ENCODE measurements around the gene DDHD1. TPM values are rescaled to one million over a fixed set of nuclear protein-coding genes. Genes with fewer than 3 reads are reported as not detected.

The DDHD1 gene
- total RNA-seq (2022; extraction: Qiagen RNA extraction; ENCODE audit: low read depth), result 4.0 to 7.8 TPM (median 6.9 TPM) in 5 replicates

DNA sequence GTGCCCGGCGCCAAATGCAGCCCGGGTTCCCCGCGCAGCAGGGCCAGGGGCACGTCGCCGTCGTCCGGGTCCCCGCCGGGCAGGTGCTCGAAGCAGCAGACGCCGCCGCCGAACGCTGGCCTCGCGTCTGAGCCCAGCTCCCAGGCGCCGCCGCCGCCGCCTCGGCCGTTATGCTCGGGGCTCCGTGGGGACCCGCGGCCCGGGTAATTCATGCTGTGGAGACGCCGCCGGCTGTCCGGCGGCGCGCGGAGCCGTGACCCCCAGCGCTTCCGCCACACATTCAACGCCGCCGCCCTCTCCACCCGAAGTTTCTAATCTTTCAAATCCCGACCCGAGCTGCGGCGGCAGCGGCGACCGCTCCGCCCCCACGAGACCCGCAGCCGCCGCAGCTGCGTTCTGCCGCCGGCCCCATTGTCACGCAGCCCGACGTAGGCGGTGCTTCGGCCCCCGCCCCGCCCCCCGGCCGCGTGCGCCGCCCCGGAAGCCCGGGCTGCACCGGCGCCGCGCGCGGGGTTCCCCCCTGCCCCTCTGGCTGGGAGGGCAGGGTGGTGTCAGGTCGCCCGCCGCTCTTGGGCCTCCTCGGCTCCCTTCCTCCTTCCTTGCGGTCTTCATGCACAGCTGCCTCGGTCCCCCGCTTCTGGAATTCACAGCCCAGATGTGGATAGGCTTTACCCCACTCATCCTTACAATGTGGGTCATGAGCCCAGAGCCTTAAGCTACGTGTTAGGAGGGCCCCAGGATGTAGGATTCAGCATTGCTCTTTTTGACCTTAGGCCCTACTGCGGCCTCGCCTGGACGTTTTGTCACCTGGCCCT is at the start of gene DDHD1:
Gene DDHD1, minus strand, starts transcription at position 437 of the 815 bp plus-strand sequence. Its CDS starts 225 bp downstream, at position 212.

Other genes starting within 250 kb of the DDHD1 start
- 24.6 to 44.4 TPM (median 38.4 TPM) in 5 replicates for gene FERMT2, start 202.3 kb downstream of the DDHD1 start, total RNA-seq (2022; extraction: Qiagen RNA extraction; ENCODE audit: low read depth)

All from A549 treated with RU486 at 1 μM for 4 hours (cell line).